ENCODE results near the gene PRXL2C. TPM values are rescaled to one million over a fixed set of nuclear protein-coding genes. Genes with fewer than 3 reads are reported as not detected.

PRXL2C gene
- total and polyA plus RNA-seq, 9 of the 15 experiments (the other 6 are each of a cell fraction or from before 2014, with no cell fraction given): 3.6 to 15.3 (median 10.6) TPM

- Histone ChIP-seq H3K4me2 (ENCODE audit: insufficient read depth, low read length) (no peak overlapping the region), H3K27me3 (ENCODE audit: control insufficient read depth in 2 of 2, insufficient read depth in 2 of 2, low read length in 2 of 2) (peaks cover 0 to 3% of the 10 kb centered on the region in 2 experiments; a peak in 2 of 5 replicates), H4K20me1 (replicated peaks; ENCODE audit: control insufficient read depth, insufficient read depth, low read length) (peaks cover 5% of the 10 kb centered on the region; the same call in 1 of the 2 replicates), H2AFZ (ENCODE audit: low read depth, low read length) (no peak overlapping the region), H3K9ac (ENCODE audit: insufficient read depth in 1 of 2, low read depth in 2 of 2, low read length in 2 of 2) (no peak overlapping the region), H3K9me1 (ENCODE audit: control insufficient read depth, insufficient read depth, low read length) (no peaks in the 10 kb centered on the region), H3K9me3 (replicated peaks; ENCODE audit: control insufficient read depth, insufficient read depth, low read depth, low read length) (no peaks in the 10 kb centered on the region), H3K4me1 (replicated peaks in 1 of 2; ENCODE audit: control insufficient read depth in 2 of 2, insufficient read depth in 2 of 2, low read length in 2 of 2) (peaks cover 0 to 18% of the 10 kb centered on the region in 2 experiments; a peak in 3 of 5 replicates), H3K36me3 (ENCODE audit: control insufficient read depth, insufficient read depth, low read length) (no peaks in the 10 kb centered on the region), H3K27ac (ENCODE audit: extremely low read depth, low read depth, low read length) (no peak overlapping the region), H3K79me2 (ENCODE audit: control insufficient read depth, insufficient read depth, low read length) (no peaks in the 10 kb centered on the region; the same call in 2 of the 3 replicates), H3K4me3 (no peak overlapping the region)
- TSS peak; percentile 46 for BruUV-seq (replicated peaks)
- intact Hi-C loops (cut with micrococcal nuclease) (no loop called here), in situ Hi-C loops (cut with MboI) (no loop called here)
- 61% methylated on average over 19 of the region's 22 CpGs for WGBS (ENCODE audit: insufficient coverage, low coverage, missing lambda C conversion rate)
- FAIRE-seq: no peak
- TF ChIP-seq TCFL5 (CRISPR knock-in tag; conservative IDR thresholded peaks at IDR 0.05) (no peak), CEBPG (CRISPR knock-in tag; IDR thresholded peaks at IDR 0.05) (0 out of 2 replicates have a peak, but pooled peaks have one; percentile 2), CEBPG (tag; conservative IDR thresholded peaks at IDR 0.05 in 1 of 2, IDR thresholded peaks at IDR 0.05 in 1 of 2) (no peak)
- ChIA-PET POLR2A (interaction anchor here (0.6 to 2.9 kb wide), 3 partner anchors 10 to 1183 kb away, joined by 3 to 15 read pairs (median 3); no protein-coding TSS in a partner anchor), CTCF (ENCODE audit: low intra/inter-chr PET ratio) (no interaction called here)
- no peak for DNase-seq (ENCODE audit: extremely low read depth in 1 of 4, low spot score in 3 of 4)
- no peak for ATAC-seq
Measured at GRCh38 chr9:96617439-96618185, 37.5 kb downstream of the PRXL2C start.
